Renal pelvis (tissue), 4 donors: Measurements from ENCODE around the gene REELD1. TPM values are rescaled to one million over a fixed set of nuclear protein-coding genes. Genes with fewer than 3 reads are reported as not detected.

Source experiments
- DNase-seq: peaks from one replicate; pipeline ENCODE4 v3.0.0-alpha.2; 2013
- polyA plus RNA-seq, 3 donors: library from polyadenylated mRNA; unstranded; fragments of 120-200 nt; gene quantifications; one replicate each; pipeline ENCODE4 v1.2.1, GENCODE V29; 2013; ENCODE audit not compliant: insufficient read length in 3 of 3

REELD1 gene
- polyA plus RNA-seq, 3 donors = 0.50 to 1.1 (median 0.90) TPM

GRCh38 chr4:146265950-146266490 lies 51.7 kb downstream of the REELD1 start:
- no peak for DNase-seq

GRCh38 chr4:146267826-146268225 lies 53.5 kb downstream of the REELD1 start:
- DNase-seq = no peak

GRCh38 chr4:146269228-146269653 lies 54.9 kb downstream of the REELD1 start:
- no peak for DNase-seq

GRCh38 chr4:146271466-146271865 lies 57.1 kb downstream of the REELD1 start:
- no peak for DNase-seq

GRCh38 chr4:146273204-146273901 lies 59.0 kb downstream of the REELD1 start:
- no peak for DNase-seq

- DNase-seq = no peak
Observed at GRCh38 chr4:146274774-146275173, 60.4 kb downstream of the REELD1 start.

GRCh38 chr4:146275370-146275769 lies 61.0 kb downstream of the REELD1 start:
- DNase-seq = no peak

GRCh38 chr4:146278986-146279385 lies 64.6 kb downstream of the REELD1 start:
- no peak for DNase-seq

Other genes starting within 250 kb of the REELD1 start
- 10 to 100 TPM; 57.8 to 60.3 (median 60.0) TPM for gene LSM6, start 38.8 kb upstream of the REELD1 start, polyA plus RNA-seq